Fibroblast of pulmonary artery (primary cell): ENCODE results near the gene TP53BP2.

Source experiments
- DNase-seq: peaks from one replicate; pipeline ENCODE4 v3.0.0-alpha.2; 2010; ENCODE audit warnings: low read depth
- H3K4me3 ChIP-seq: replicated peaks from 2 replicates; pipeline ENCODE4 v1.5.1; 2011; ENCODE audit warnings: low read depth, mild to moderate bottlenecking, control low read depth, low read length, moderate library complexity
- TF ChIP-seq, protein P1 (sequence below): IDR thresholded peaks from 2 replicates; pipeline ENCODE4 v1.5.1; 2011; ENCODE audit warnings: mild to moderate bottlenecking, control low read depth, low read length, inconsistent platforms; ENCODE audit errors: missing control alignments

TP53BP2 gene

DNA sequence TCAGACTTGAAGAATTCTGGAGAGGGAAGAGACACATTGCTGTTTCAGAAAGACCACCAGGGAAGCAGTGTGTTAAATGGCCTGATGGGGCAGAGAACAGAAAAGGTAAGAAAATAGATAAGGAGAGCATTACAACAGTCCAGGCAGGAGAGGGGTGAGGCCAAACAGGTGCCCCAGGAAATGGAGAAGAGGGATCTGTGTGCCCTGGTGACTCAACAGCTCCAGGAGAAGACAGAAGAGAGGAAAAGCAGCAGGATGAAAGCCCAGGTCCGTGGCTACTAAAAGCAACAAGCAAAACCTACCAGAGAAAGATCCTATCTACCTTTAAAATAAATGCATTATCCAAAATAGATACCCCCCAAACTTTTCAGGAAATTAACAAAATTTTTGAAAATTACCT, 9.2 kb downstream of the TP53BP2 start:
- H3K4me3 ChIP-seq = no peak overlapping the region
- DNase-seq = no peak
- TF ChIP-seq, protein P1, sequence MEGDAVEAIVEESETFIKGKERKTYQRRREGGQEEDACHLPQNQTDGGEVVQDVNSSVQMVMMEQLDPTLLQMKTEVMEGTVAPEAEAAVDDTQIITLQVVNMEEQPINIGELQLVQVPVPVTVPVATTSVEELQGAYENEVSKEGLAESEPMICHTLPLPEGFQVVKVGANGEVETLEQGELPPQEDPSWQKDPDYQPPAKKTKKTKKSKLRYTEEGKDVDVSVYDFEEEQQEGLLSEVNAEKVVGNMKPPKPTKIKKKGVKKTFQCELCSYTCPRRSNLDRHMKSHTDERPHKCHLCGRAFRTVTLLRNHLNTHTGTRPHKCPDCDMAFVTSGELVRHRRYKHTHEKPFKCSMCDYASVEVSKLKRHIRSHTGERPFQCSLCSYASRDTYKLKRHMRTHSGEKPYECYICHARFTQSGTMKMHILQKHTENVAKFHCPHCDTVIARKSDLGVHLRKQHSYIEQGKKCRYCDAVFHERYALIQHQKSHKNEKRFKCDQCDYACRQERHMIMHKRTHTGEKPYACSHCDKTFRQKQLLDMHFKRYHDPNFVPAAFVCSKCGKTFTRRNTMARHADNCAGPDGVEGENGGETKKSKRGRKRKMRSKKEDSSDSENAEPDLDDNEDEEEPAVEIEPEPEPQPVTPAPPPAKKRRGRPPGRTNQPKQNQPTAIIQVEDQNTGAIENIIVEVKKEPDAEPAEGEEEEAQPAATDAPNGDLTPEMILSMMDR = no peak

DNA sequence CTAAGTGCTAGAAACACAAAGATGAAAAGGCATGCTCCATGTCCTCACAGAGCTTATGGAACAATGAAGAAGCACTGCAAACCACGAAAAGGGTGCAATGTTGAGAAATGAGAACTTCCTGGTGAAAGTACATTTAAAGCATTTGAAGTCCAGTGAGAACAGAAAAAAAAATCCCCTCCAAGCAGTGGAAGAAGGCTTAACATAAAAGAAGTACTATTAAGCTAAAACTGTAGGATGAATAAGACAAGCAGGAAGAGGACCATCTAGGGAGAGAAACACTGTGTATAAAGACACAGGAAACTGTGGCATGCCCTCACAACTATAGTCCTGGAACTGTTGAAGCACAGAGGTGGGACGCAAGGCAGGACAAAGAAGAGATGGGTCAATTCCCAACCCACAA, 10.0 kb downstream of the TP53BP2 start:
- peak; percentile 71 for DNase-seq
- no peak overlapping the region for H3K4me3 ChIP-seq
- TF ChIP-seq, protein P1 = no peak

DNA sequence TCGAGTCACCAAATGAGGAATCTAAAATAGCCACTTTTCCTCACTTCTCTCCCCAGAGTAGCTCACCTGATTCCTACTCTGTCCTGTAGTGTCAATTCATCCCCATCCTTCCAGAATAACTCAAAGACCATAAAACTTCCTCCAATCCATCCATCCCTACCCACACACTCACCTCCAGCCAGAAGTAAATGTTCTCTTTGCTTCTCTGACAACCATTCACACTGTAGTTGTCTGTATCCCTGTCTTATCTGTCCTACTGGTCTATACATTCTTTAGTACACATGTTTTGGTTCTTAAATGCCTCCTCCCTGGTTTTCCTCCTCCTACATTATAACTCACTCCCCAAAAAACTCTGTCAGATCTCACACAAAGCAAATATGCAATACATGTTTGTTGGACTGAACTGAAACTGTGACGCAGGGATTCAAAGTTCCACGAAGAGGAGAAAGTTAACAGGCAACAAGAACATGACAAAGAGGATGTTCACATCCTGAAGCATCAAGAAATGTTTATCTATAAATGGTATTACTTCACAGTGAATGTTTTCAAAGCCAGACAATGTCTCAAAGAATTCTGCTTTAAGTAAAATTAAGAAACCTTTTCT, 11.0 kb downstream of the TP53BP2 start:
- DNase-seq = peak; percentile 98
- peak overlapping the region; percentile 35 for H3K4me3 ChIP-seq
- TF ChIP-seq, protein P1 = no peak

DNA sequence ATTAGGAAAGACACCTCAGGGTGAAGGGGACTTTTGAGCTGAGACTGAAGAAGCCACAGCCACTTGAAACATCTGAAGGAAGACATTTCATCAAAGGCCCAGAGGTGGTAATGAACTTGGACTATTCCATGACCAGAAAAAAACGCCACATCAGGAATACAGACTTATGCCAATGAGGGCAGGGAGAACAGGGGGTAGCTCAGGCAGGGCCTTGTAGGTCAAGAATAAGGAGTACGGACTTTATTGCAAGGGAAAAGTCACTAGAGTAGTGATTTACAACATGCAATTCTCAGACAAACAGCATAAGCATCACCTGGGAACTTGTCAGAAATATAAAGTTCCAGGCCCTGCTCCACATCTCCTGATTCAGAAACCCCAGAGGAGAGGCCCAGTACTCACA, 11.8 kb downstream of the TP53BP2 start:
- no peak for DNase-seq
- TF ChIP-seq, protein P1 = no peak
- no peak overlapping the region for H3K4me3 ChIP-seq

DNA sequence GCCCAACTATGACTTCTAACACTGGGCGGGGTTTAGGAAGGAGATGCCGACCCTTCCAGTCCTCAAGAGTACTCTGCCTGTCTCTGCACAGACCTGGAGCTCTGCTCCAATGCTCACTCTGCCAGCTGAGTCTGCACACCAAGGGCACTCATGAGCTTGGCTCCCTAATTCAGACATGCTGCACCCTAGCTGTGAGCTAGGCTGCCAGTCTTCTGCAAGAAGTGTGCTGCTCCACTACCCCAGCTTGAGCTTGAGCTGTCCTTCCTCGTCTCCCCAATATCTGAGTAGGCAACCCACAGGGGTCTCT, 13.2 kb downstream of the TP53BP2 start:
- no peak for DNase-seq
- H3K4me3 ChIP-seq = peak overlapping the region; percentile 11
- TF ChIP-seq, protein P1 = no peak

DNA sequence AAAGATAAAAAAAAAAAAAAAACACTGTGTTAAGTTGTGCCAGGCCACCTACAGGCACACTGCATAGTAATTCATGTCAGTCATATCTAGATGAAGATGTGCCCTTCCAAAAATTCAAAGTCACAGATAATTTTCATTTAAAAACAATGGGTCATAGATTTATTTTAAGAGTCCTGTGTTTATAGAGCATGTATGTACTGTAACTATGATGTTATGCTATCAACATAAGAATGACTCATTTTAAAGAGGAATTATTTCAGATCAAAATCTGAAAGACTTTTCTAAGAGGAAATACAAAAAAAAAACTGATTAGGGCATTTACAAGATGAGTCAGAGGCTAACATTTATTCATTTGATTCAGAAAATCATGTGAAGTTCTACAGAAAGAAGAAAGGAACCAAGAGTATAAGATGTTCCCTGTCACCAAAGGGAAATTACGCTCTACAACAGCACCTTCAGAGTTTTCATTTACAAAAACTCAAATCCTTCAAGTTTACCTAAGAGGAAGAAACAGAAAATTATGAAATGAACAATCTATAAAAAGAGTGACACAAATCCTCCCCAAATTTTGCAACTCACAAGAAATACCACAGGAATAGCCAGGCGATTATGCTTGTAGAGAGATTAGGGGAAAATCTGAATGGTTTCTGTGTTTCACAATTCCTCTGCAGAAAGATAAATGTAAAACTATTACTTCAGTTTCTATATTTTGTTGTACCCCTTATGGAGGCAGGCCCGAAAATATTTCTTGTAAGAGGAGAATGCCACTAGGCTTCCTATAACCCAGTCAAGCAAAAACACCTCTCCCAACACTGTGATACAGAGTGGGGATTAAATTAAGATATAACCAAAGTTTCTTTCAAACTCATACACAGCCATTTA, 13.8 kb downstream of the TP53BP2 start:
- TF ChIP-seq, protein P1 = no peak
- peak; percentile 82 for DNase-seq
- H3K4me3 ChIP-seq = peak overlapping the region; percentile 11
